GM23338 (cell line): Measurements from ENCODE around the gene FILIP1L. TPM values are rescaled to one million over a fixed set of nuclear protein-coding genes. Genes with fewer than 3 reads are reported as not detected.
A peak's percentile ranks its signal among the peaks of the same experiment; 100 is the strongest.

Source experiments
- ATAC-seq: fragments of 200-7000 bp; cut with Tn5 transposase; 3 replicates; pipeline ENCODE4 v1.9.1; 2020
- DNase-seq: peaks from one replicate; pipeline ENCODE4 v3.0.0-alpha.2; 2015; ENCODE audit warnings: low spot score
- H2AFZ ChIP-seq: fragments of 200-600 bp; sonication (generic); 2 replicates; pipeline ENCODE4 v1.8.0; 2016; ENCODE audit warnings: antibody characterized with exemption, mild to moderate bottlenecking, moderate library complexity
- H3F3A ChIP-seq: fragments of 200-600 bp; sonication (generic); replicated peaks from 2 replicates; pipeline ENCODE4 v1.8.0; 2017; ENCODE audit warnings: antibody characterized with exemption, mixed run types, low read depth
- H3K27ac ChIP-seq: fragments of 200-600 bp; sonication (generic); 2 replicates; pipeline ENCODE4 v1.6.1; 2016; ENCODE audit warnings: low read depth
- H3K27me3 ChIP-seq: fragments of 200-600 bp; sonication (generic); 2 replicates; pipeline ENCODE4 v1.8.0; 2016; ENCODE audit warnings: mild to moderate bottlenecking, mixed run types, moderate library complexity; ENCODE audit not compliant: insufficient read depth
- H3K36me3 ChIP-seq: fragments of 200-600 bp; sonication (generic); 2 replicates; pipeline ENCODE4 v1.8.0; 2016; ENCODE audit warnings: mild to moderate bottlenecking; ENCODE audit not compliant: insufficient read depth
- H3K4me1 ChIP-seq: fragments of 200-600 bp; sonication (generic); 2 replicates; pipeline ENCODE4 v1.8.0; 2016; ENCODE audit warnings: mild to moderate bottlenecking, moderate library complexity; ENCODE audit not compliant: insufficient read depth
- H3K4me2 ChIP-seq: fragments of 200-600 bp; sonication (generic); 2 replicates; pipeline ENCODE4 v1.7.1; 2017; ENCODE audit warnings: mixed run types
- H3K4me3 ChIP-seq: fragments of 200-600 bp; sonication (generic); 2 replicates; pipeline ENCODE4 v1.6.1; 2016; ENCODE audit warnings: mixed run types
- H3K79me2 ChIP-seq: fragments of 200-600 bp; sonication (generic); replicated peaks from 2 replicates; pipeline ENCODE4 v1.8.0; 2017; ENCODE audit warnings: mild to moderate bottlenecking; ENCODE audit not compliant: insufficient read depth
- H3K9me2 ChIP-seq: fragments of 200-600 bp; sonication (generic); 2 replicates; pipeline ENCODE4 v1.8.0; 2017; ENCODE audit not compliant: insufficient read depth
- H4K20me1 ChIP-seq: fragments of 200-600 bp; sonication (generic); replicated peaks from 2 replicates; pipeline ENCODE4 v1.8.0; 2017; ENCODE audit warnings: mild to moderate bottlenecking; ENCODE audit not compliant: insufficient read depth
- H3K27ac Mint-ChIP-seq: 2 replicates; pipeline ENCODE4 v1.8.0; 2020; ENCODE audit warnings: inconsistent platforms, mild to moderate bottlenecking, moderate library complexity, mixed read lengths
- H3K27me3 Mint-ChIP-seq: 3 replicates; pipeline ENCODE4 v1.8.0; 2022; ENCODE audit warnings: low read depth, mild to moderate bottlenecking, moderate library complexity, mixed read lengths, inconsistent platforms; ENCODE audit not compliant: insufficient read depth, poor library complexity
- H3K36me3 Mint-ChIP-seq: 3 replicates; pipeline ENCODE4 v1.8.0; 2021; ENCODE audit warnings: low read depth, mild to moderate bottlenecking, inconsistent platforms, moderate library complexity, mixed read lengths
- H3K4me1 Mint-ChIP-seq: 3 replicates; pipeline ENCODE4 v1.8.0; 2020; ENCODE audit warnings: mild to moderate bottlenecking, inconsistent platforms, mixed read lengths
- H3K4me3 Mint-ChIP-seq: 3 replicates; pipeline ENCODE4 v1.8.0; 2021; ENCODE audit warnings: moderate library complexity, mild to moderate bottlenecking, inconsistent platforms, mixed read lengths
- H3K9me3 Mint-ChIP-seq: 3 replicates; pipeline ENCODE4 v1.8.0; 2020; ENCODE audit warnings: moderate library complexity, mild to moderate bottlenecking, inconsistent platforms, mixed read lengths
- CREB1 ChIP-seq: fragments of 250-450 bp; sonication (Bioruptor Pico); IDR thresholded peaks from 2 replicates; pipeline ENCODE4 v1.5.0; 2020; ENCODE audit warnings: low read depth, mild to moderate bottlenecking, moderate library complexity
- CTCF ChIP-seq, 2 experiments: fragments of 200-600 bp in 1 of 2; sonication (generic) in 1 of 2; conservative IDR thresholded peaks; 2 replicates each; pipeline versions ENCODE4 v1.5.1 to v1.6.1; 2016 to 2017; ENCODE audit warnings: antibody characterized with exemption in 2 of 2, low read depth in 2 of 2, mild to moderate bottlenecking in 2 of 2, moderate library complexity in 1 of 2
- EZH2 ChIP-seq: fragments of 200-600 bp; sonication (generic); IDR thresholded peaks from one replicate; pipeline ENCODE4 v1.8.0; 2017; ENCODE audit warnings: antibody characterized with exemption, mild to moderate bottlenecking, low read depth; ENCODE audit not compliant: unreplicated experiment
- EZH2phosphoT487 ChIP-seq: fragments of 200-600 bp; sonication (generic); IDR thresholded peaks from one replicate; pipeline ENCODE4 v1.8.1; 2018; ENCODE audit warnings: antibody characterized with exemption; ENCODE audit not compliant: unreplicated experiment
- JUNB ChIP-seq: IDR thresholded peaks from one replicate; pipeline ENCODE4 v1.6.1; 2016; ENCODE audit warnings: antibody characterized with exemption; ENCODE audit not compliant: unreplicated experiment
- NANOG ChIP-seq: IDR thresholded peaks from 2 replicates; pipeline ENCODE4 v1.6.1; 2016; ENCODE audit warnings: antibody characterized with exemption, borderline replicate concordance
- POLR2AphosphoS5 ChIP-seq: IDR thresholded peaks from 2 replicates; pipeline ENCODE4 v1.6.1; 2016; ENCODE audit warnings: antibody characterized with exemption, low read depth
- REST ChIP-seq: IDR thresholded peaks from one replicate; pipeline ENCODE4 v1.6.1; 2018; ENCODE audit warnings: antibody characterized with exemption; ENCODE audit not compliant: unreplicated experiment
- STAT1 ChIP-seq: IDR thresholded peaks from one replicate; pipeline ENCODE4 v1.6.1; 2016; ENCODE audit warnings: antibody characterized with exemption; ENCODE audit not compliant: unreplicated experiment
- ZNF114 ChIP-seq: fragments of 250-450 bp; sonication (Bioruptor Pico); IDR thresholded peaks from 2 replicates; pipeline ENCODE4 v1.5.0; 2020; ENCODE audit warnings: mild to moderate bottlenecking, moderate library complexity
- ZNF462 ChIP-seq: fragments of 250-450 bp; sonication (Bioruptor Pico); IDR thresholded peaks from 2 replicates; pipeline ENCODE4 v1.5.0; 2020; ENCODE audit warnings: mild to moderate bottlenecking, moderate library complexity
- polyA plus RNA-seq: library from polyadenylated mRNA; unstranded; fragments of >200 nt; fragmentation: Nextera tagmentation; extraction: Ambion mirVana; gene quantifications from 2 replicates; pipeline ENCODE4 v1.2.1, GENCODE V29; 2016
- total RNA-seq: library from RNA; depleted of rRNA; stranded (reverse); fragments of >200 nt; shearing (Covaris generic); gene quantifications from 2 replicates; pipeline ENCODE4 v1.2.3, GENCODE V29; 2014

Gene FILIP1L
- total and polyA plus RNA-seq, 2 experiments from 2014 or later = 1.6 TPM; not detected in 1

- no peaks in the 10 kb centered on the region for H3K27me3 ChIP-seq
- DNase-seq (no peak), ATAC-seq (no peak)
- no peaks in the 10 kb centered on the region for H3K9me2 ChIP-seq
- H4K20me1 ChIP-seq = no peaks in the 10 kb centered on the region
- no peak overlapping the region for H2AFZ ChIP-seq
- Mint-ChIP-seq H3K36me3 (no peaks in the 10 kb centered on the region), H3K9me3 (no peaks in the 10 kb centered on the region; the same call in 2 of the 3 replicates), H3K27me3 (peaks cover 4% of the 10 kb centered on the region), H3K4me1 (peaks cover 52% of the 10 kb centered on the region), H3K4me3 (no peak overlapping the region), H3K27ac (peak overlapping the region; percentile 57)
- no peak overlapping the region for H3K4me2 ChIP-seq
- H3K36me3 ChIP-seq = no peaks in the 10 kb centered on the region
- TF ChIP-seq JUNB (no peak), NANOG (no peak)
- H3K27ac ChIP-seq = no peak overlapping the region
- no peak overlapping the region for H3K4me3 ChIP-seq
- H3K4me1 ChIP-seq = peaks cover 41% of the 10 kb centered on the region
- H3K79me2 ChIP-seq = peaks cover 10% of the 10 kb centered on the region; the same call in 1 of the 2 replicates
- no peaks in the 10 kb centered on the region for H3F3A ChIP-seq
Measured at GRCh38 chr3:99931059-99931458, 183.2 kb downstream of the FILIP1L start.

GRCh38 chr3:99929745-99930139 lies 184.6 kb downstream of the FILIP1L start:
- ATAC-seq = no peak
- Mint-ChIP-seq H3K4me3 (no peak overlapping the region), H3K9me3 (no peaks in the 10 kb centered on the region; the same call in 2 of the 3 replicates), H3K4me1 (peaks cover 61% of the 10 kb centered on the region), H3K27ac (peak overlapping the region; percentile 43; the same call in 1 of the 2 replicates), H3K36me3 (no peaks in the 10 kb centered on the region), H3K27me3 (peaks cover 4% of the 10 kb centered on the region)
- Histone ChIP-seq H3K9me2 (no peaks in the 10 kb centered on the region), H3K36me3 (no peaks in the 10 kb centered on the region), H3F3A (no peaks in the 10 kb centered on the region), H3K27me3 (no peaks in the 10 kb centered on the region), H3K79me2 (peaks cover 10% of the 10 kb centered on the region; the same call in 1 of the 2 replicates), H4K20me1 (no peaks in the 10 kb centered on the region), H3K4me2 (0 out of 2 replicates have a peak overlapping the region, but pooled peaks have one; percentile 13), H3K27ac (0 out of 2 replicates have a peak overlapping the region, but pooled peaks have one; percentile 80), H3K4me3 (no peak overlapping the region), H3K4me1 (peaks cover 53% of the 10 kb centered on the region), H2AFZ (no peak overlapping the region)
- no peak for TF ChIP-seq CREB1 (CRISPR knock-in tag)
- TF ChIP-seq ZNF114 (CRISPR knock-in tag) = no peak
- no peak for TF ChIP-seq EZH2
- no peak for TF ChIP-seq ZNF462 (CRISPR knock-in tag)
- TF ChIP-seq REST = no peak
- no peak for TF ChIP-seq POLR2AphosphoS5
- no peak for TF ChIP-seq STAT1
- no peak for TF ChIP-seq NANOG
- TF ChIP-seq EZH2phosphoT487 = no peak
- no peak for TF ChIP-seq CTCF (conservative IDR thresholded peaks at IDR 0.05; ENCODE audit: low read depth in 2 of 2)
- TF ChIP-seq JUNB = no peak
- DNase-seq = no peak
